ENCODE results near the gene SFXN5. TPM values are rescaled to one million over a fixed set of nuclear protein-coding genes. Genes with fewer than 3 reads are reported as not detected.
A peak's percentile ranks its signal among the peaks of the same experiment; 100 is the strongest.

SFXN5 gene
- total RNA-seq, 1 donor from 2014 or later: 13.1 TPM

DNA sequence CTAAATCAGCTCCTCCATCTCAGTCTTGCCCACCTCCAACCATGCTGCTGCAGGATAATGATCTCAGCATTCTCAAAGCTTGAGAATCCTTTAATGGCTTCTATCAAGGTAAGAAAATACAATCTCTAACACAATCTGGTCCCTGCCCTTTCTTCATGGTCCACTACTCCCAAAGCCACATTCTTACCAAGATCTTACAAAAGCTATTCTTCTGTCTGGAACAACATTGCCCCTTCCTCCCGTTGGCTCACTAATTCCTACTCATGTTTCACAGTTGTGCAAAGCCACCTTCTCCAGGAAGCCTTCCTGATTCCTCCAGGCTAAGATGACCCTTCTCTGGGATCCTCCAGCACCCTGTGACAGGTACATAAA, 5.9 kb upstream of the SFXN5 start:
- Histone ChIP-seq H3K36me3 (no peaks in the 10 kb centered on the region), H3K4me1 (peaks cover 4% of the 10 kb centered on the region), H3K27ac (no peak overlapping the region), H3K27me3 (no peaks in the 10 kb centered on the region), H3K9me3 (no peaks in the 10 kb centered on the region), H3K4me3 (no peak overlapping the region)
- intact Hi-C loops (cut with DNase I): no loop called here
- TF ChIP-seq, protein P1, sequence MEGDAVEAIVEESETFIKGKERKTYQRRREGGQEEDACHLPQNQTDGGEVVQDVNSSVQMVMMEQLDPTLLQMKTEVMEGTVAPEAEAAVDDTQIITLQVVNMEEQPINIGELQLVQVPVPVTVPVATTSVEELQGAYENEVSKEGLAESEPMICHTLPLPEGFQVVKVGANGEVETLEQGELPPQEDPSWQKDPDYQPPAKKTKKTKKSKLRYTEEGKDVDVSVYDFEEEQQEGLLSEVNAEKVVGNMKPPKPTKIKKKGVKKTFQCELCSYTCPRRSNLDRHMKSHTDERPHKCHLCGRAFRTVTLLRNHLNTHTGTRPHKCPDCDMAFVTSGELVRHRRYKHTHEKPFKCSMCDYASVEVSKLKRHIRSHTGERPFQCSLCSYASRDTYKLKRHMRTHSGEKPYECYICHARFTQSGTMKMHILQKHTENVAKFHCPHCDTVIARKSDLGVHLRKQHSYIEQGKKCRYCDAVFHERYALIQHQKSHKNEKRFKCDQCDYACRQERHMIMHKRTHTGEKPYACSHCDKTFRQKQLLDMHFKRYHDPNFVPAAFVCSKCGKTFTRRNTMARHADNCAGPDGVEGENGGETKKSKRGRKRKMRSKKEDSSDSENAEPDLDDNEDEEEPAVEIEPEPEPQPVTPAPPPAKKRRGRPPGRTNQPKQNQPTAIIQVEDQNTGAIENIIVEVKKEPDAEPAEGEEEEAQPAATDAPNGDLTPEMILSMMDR (IDR thresholded peaks at IDR 0.05): no peak
- ATAC-seq (no peak), DNase-seq (no peak)

GRCh38 chr2:73076701-73077423, 5.3 kb upstream of the SFXN5 start:
- ATAC-seq (no peak), DNase-seq (peak; percentile 28)
- intact Hi-C loops (cut with DNase I): no loop called here
- no peaks in the 10 kb centered on the region for H3K27me3 ChIP-seq
- TF ChIP-seq, protein P1 (IDR thresholded peaks at IDR 0.05): no peak
- no peak overlapping the region for H3K4me3 ChIP-seq
- H3K4me1 ChIP-seq: peaks cover 10% of the 10 kb centered on the region
- H3K9me3 ChIP-seq: no peaks in the 10 kb centered on the region
- no peaks in the 10 kb centered on the region for H3K36me3 ChIP-seq
- no peak overlapping the region for H3K27ac ChIP-seq

DNA sequence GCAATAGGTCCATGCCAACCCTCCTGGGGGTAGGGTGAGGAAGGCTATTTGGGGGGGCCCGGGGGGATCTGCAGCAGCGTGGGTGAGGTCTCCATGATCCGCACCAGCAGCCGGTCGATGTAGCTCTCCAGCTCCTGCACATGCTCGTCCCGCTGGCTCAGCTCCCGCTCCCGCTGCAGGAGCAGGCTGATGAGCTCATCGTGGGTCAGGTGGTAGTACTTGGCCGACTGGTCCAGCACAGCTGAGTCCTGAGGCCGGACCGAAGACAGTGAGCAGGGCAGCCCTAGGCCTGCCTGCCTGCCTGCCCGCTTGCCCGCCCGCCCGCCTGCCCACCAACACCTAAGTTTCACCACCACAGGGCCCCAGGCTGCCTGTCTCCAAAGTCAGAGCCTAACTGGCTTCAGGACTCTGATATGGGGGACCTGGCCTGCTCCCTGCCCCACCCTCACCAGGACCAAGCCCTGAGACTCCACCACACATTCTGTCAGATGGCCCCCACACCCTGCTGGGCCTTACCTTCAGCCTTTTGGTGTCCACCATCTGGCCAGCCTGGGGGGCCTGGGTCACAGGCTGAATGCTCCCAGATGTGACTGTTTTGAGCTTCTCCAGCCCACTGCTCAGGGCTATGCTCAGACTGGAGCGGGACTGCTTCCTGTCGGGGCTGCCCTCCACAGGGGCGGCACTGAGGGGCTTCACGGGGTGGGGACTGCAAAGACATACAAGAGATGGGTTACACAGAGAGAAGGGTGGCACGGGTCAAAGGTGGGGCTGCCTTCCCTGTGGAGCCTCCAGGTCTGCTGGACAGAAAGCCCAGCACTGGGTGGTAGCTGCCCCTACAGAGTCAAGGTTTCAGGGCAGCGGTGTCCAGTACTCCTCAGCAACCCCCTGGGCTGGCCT, 4.2 kb upstream of the SFXN5 start:
- TF ChIP-seq, protein P1 (IDR thresholded peaks at IDR 0.05): no peak
- peaks cover 11% of the 10 kb centered on the region for H3K4me1 ChIP-seq
- H3K36me3 ChIP-seq: no peaks in the 10 kb centered on the region
- ATAC-seq (no peak), DNase-seq (peak; percentile 52)
- intact Hi-C loops (cut with DNase I): no loop called here
- no peak overlapping the region for H3K27ac ChIP-seq
- H3K4me3 ChIP-seq: no peak overlapping the region
- no peaks in the 10 kb centered on the region for H3K9me3 ChIP-seq
- no peaks in the 10 kb centered on the region for H3K27me3 ChIP-seq

GRCh38 chr2:73074110-73075069, 2.9 kb upstream of the SFXN5 start:
- Histone ChIP-seq H3K9me3 (no peaks in the 10 kb centered on the region), H3K4me3 (no peak overlapping the region), H3K27me3 (no peaks in the 10 kb centered on the region), H3K27ac (no peak overlapping the region), H3K36me3 (no peaks in the 10 kb centered on the region), H3K4me1 (peaks cover 20% of the 10 kb centered on the region)
- no peak for ATAC-seq
- TF ChIP-seq, protein P1 (IDR thresholded peaks at IDR 0.05): no peak
- intact Hi-C loops (cut with DNase I): no loop called here
- no peak for DNase-seq

DNA sequence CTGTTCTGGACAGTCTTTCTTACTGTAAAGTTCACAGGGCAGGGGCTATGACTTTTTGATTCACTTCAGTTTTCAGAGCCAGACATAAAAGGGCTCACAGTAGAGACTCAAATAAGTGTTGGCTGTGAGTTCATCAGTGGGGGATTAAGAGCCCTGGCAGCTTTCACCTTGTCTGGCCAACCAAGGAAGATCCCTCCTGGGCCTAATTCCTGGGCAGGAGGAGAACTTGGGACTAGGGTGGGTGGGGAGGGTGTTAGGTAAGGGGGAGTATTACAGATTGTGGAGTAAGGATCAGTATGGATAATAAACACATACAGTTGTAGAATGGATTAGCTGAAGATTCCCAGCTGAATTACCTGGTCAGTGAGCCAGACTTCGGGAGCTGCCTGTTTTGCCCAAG, 904 bp upstream of the SFXN5 start:
- no peaks in the 10 kb centered on the region for H3K9me3 ChIP-seq
- peak overlapping the region; percentile 97 for H3K27ac ChIP-seq
- TF ChIP-seq, protein P1 (IDR thresholded peaks at IDR 0.05): no peak
- intact Hi-C loops (cut with DNase I): no loop called here
- DNase-seq (no peak), ATAC-seq (no peak)
- peaks cover 22% of the 10 kb centered on the region for H3K4me1 ChIP-seq
- peak overlapping the region; percentile 98 for H3K4me3 ChIP-seq
- no peaks in the 10 kb centered on the region for H3K36me3 ChIP-seq
- H3K27me3 ChIP-seq: no peaks in the 10 kb centered on the region
